K562 (cell line): Measurements from ENCODE around the gene GAB2. TPM values are rescaled to one million over a fixed set of nuclear protein-coding genes. Genes with fewer than 3 reads are reported as not detected.

ENCODE experiments used
- CBFA2T2 ChIP-seq: fragments of 450-650 bp; conservative IDR thresholded peaks from 2 replicates; pipeline ENCODE4 v1.6.1; 2017; ENCODE audit warnings: mild to moderate bottlenecking
- CC2D1A ChIP-seq: fragments of 450-650 bp; IDR thresholded peaks from 2 replicates; pipeline ENCODE4 v1.6.1; 2017; ENCODE audit warnings: mild to moderate bottlenecking
- CXXC5 ChIP-seq: fragments of 250-450 bp; sonication (Bioruptor Pico); IDR thresholded peaks from 2 replicates; pipeline ENCODE4 v1.8.0; 2022; ENCODE audit warnings: inconsistent platforms, mild to moderate bottlenecking, moderate library complexity
- DPF2 ChIP-seq: fragments of 450-650 bp; IDR thresholded peaks from 2 replicates; pipeline ENCODE4 v1.6.1; 2016
- ESRRA ChIP-seq: fragments of 450-650 bp; IDR thresholded peaks from 2 replicates; pipeline ENCODE4 v1.6.1; 2014; ENCODE audit warnings: low read depth, mild to moderate bottlenecking, moderate library complexity, borderline replicate concordance
- HNRNPUL1 ChIP-seq: fragments of 200-400 bp; formaldehyde crosslinking; IDR thresholded peaks from 2 replicates; pipeline ENCODE4 v1.6.1; 2017; ENCODE audit warnings: low read length
- KDM1A ChIP-seq, 2 experiments: fragments of 450-650 bp; IDR thresholded peaks; 2 replicates each; pipeline ENCODE4 v1.6.1; 2016; ENCODE audit warnings: mild to moderate bottlenecking in 2 of 2
- L3MBTL2 ChIP-seq: fragments of 450-650 bp; IDR thresholded peaks from 2 replicates; pipeline ENCODE4 v1.6.1; 2016; ENCODE audit warnings: mild to moderate bottlenecking, moderate library complexity
- MCM2 ChIP-seq: fragments of 450-650 bp; IDR thresholded peaks from 2 replicates; pipeline ENCODE4 v1.6.1; 2017; ENCODE audit warnings: low read depth, mild to moderate bottlenecking
- MECOM ChIP-seq: fragments of 250-450 bp; sonication (Bioruptor Pico); IDR thresholded peaks from 2 replicates; pipeline ENCODE4 v1.8.0; 2022; ENCODE audit warnings: inconsistent platforms
- MTA2 ChIP-seq: fragments of 450-650 bp; IDR thresholded peaks from 2 replicates; pipeline ENCODE4 v1.6.1; 2016; ENCODE audit warnings: low read depth
- MYC ChIP-seq, 2 experiments: fragments of 250-450 bp in 1 of 2; sonication (Bioruptor Pico) in 1 of 2; IDR thresholded peaks; 2 replicates each; pipeline versions ENCODE4 v1.5.1 to v1.6.1; 2012 to 2021; ENCODE audit warnings: low read depth in 2 of 2, borderline replicate concordance in 1 of 2, improper control_type of control experiment in 1 of 2, low read length in 1 of 2, mild to moderate bottlenecking in 1 of 2, moderate library complexity in 1 of 2
- NCOR1 ChIP-seq: fragments of 450-650 bp; IDR thresholded peaks from 2 replicates; pipeline ENCODE4 v1.6.1; 2016; ENCODE audit warnings: mild to moderate bottlenecking, moderate library complexity
- NFIX ChIP-seq: fragments of 250-450 bp; sonication (Bioruptor Pico); IDR thresholded peaks from 2 replicates; pipeline ENCODE4 v1.4.0; 2020; ENCODE audit warnings: low read depth, mild to moderate bottlenecking, moderate library complexity
- NFRKB ChIP-seq: fragments of 450-650 bp; IDR thresholded peaks from 2 replicates; pipeline ENCODE4 v1.6.1; 2016; ENCODE audit warnings: low read depth
- POLR3A ChIP-seq: IDR thresholded peaks from 2 replicates; pipeline ENCODE4 v1.6.1; 2011; ENCODE audit warnings: borderline replicate concordance, mild to moderate bottlenecking, moderate library complexity; ENCODE audit not compliant: insufficient read length, insufficient read depth; ENCODE audit errors: extremely low read depth
- RAD51 ChIP-seq: fragments of 450-650 bp; IDR thresholded peaks from 2 replicates; pipeline ENCODE4 v1.7.1; 2016; ENCODE audit warnings: low read depth, mild to moderate bottlenecking, borderline replicate concordance
- SOX6 ChIP-seq: fragments of 450-650 bp; IDR thresholded peaks from 2 replicates; pipeline ENCODE4 v1.6.1; 2014; ENCODE audit warnings: mild to moderate bottlenecking
- ZBED1 ChIP-seq: IDR thresholded peaks from 2 replicates; pipeline ENCODE4 v1.6.1; 2014
- ZNF431 ChIP-seq: sonication (generic); formaldehyde crosslinking; IDR thresholded peaks from 2 replicates; pipeline ENCODE4 v1.8.0; 2022; ENCODE audit warnings: mild to moderate bottlenecking, missing genetic modification reagents
- polyA plus RNA-seq, 8 experiments: library from polyadenylated mRNA; depleted of rRNA in 4 of 8; stranded (reverse) in 5 of 8; unstranded in 3 of 8; fragments of >200 nt; fragmentation: Nextera tagmentation in 2 of 8; fragmentation: Illumina TruSeq in 1 of 8; extraction: Ambion mirVana in 2 of 8; extraction: Trizol in 1 of 8; gene quantifications; 2 replicates each; pipeline versions ENCODE4 v1.2.1 to v1.2.3, GENCODE V29; 2011 to 2014; ENCODE audit warnings: inconsistent platforms in 1 of 8, missing spikeins in 1 of 8
- total RNA-seq, 7 experiments: library from RNA; depleted of rRNA in 6 of 7; stranded (reverse); fragments of >200 nt in 6 of 7; fragmentation: Illumina TruSeq in 2 of 7; extraction: Trizol in 2 of 7; gene quantifications; 2 replicates each; pipeline versions ENCODE4 v1.2.1 to v1.2.3, GENCODE V29; 2011 to 2021; ENCODE audit warnings: low replicate concordance in 1 of 7
- TF ChIP-seq, protein P1 (sequence below): IDR thresholded peaks from 2 replicates; pipeline ENCODE4 v1.6.1; 2016; ENCODE audit warnings: missing genetic modification characterization, missing compliant biosample characterization
- TF ChIP-seq, protein P2 (sequence below): sonication (generic); formaldehyde crosslinking; IDR thresholded peaks from 2 replicates; pipeline ENCODE4 v1.8.0; 2022; ENCODE audit warnings: mild to moderate bottlenecking, missing genetic modification reagents
- TF ChIP-seq, protein P3 (sequence below): sonication (generic); formaldehyde crosslinking; IDR thresholded peaks from 2 replicates; pipeline ENCODE4 v1.5.0; 2020; ENCODE audit warnings: missing genetic modification reagents
- TF ChIP-seq, protein P4 (sequence below): IDR thresholded peaks from 2 replicates; pipeline ENCODE4 v1.6.1; 2012; ENCODE audit warnings: low read depth, low read length, improper control_type of control experiment, borderline replicate concordance

The GAB2 gene
- total and polyA plus RNA-seq, 9 of the 15 experiments (the other 6 are each of a cell fraction or from before 2014, with no cell fraction given): 2.3 to 35.2 (median 16.1) TPM

DNA sequence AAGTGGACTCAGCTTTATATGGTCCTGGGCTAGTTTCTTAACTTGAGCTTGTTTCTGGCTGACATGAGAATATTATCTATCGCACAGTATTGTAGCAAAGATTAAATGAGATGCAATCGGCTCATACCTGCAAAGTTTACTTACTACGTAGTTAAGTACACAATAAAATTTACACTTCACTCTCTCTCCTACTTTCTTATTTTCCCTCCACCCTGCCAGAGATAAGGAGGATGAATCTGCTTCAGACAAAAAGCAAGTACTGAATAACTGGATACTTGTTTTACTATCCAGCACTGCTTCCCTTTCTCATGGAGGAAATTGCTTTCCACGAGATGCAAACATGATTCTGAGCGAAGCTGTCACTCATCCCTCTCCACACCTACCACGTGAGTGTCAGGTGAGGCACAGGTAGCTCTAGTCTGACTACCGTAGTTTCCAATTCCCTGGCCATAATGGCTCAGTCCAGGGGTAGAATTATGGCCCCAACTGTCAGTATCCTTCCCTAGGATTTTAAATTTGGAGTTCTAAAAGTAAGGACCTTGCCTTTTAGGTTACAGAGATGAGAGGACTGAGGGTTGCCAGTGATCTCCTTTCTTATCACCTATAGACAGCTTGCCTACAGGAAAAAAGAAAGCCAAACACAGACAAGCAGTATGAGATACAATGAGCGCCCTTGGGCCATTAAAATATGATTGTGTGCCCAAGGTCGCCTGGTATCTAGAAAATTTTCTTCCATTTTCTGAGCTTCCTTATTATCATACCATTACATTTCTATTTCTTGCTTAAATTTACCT is 39.8 kb downstream of the GAB2 start (continued):
- TF ChIP-seq, protein P1, sequence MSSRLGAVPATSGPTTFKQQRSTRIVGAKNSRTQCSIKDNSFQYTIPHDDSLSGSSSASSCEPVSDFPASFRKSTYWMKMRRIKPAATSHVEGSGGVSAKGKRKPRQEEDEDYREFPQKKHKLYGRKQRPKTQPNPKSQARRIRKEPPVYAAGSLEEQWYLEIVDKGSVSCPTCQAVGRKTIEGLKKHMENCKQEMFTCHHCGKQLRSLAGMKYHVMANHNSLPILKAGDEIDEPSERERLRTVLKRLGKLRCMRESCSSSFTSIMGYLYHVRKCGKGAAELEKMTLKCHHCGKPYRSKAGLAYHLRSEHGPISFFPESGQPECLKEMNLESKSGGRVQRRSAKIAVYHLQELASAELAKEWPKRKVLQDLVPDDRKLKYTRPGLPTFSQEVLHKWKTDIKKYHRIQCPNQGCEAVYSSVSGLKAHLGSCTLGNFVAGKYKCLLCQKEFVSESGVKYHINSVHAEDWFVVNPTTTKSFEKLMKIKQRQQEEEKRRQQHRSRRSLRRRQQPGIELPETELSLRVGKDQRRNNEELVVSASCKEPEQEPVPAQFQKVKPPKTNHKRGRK (tag): no peak
- 0 out of 2 replicates have a peak, but pooled peaks have one; percentile 41 for TF ChIP-seq CXXC5 (CRISPR knock-in tag)
- TF ChIP-seq, protein P2, sequence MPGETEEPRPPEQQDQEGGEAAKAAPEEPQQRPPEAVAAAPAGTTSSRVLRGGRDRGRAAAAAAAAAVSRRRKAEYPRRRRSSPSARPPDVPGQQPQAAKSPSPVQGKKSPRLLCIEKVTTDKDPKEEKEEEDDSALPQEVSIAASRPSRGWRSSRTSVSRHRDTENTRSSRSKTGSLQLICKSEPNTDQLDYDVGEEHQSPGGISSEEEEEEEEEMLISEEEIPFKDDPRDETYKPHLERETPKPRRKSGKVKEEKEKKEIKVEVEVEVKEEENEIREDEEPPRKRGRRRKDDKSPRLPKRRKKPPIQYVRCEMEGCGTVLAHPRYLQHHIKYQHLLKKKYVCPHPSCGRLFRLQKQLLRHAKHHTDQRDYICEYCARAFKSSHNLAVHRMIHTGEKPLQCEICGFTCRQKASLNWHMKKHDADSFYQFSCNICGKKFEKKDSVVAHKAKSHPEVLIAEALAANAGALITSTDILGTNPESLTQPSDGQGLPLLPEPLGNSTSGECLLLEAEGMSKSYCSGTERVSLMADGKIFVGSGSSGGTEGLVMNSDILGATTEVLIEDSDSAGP (CRISPR knock-in tag): no peak
- TF ChIP-seq DPF2: peak; percentile 71
- no peak for TF ChIP-seq HNRNPUL1
- peak; percentile 54; the same call in 1 of the 2 replicates for TF ChIP-seq MTA2
- TF ChIP-seq, protein P3, sequence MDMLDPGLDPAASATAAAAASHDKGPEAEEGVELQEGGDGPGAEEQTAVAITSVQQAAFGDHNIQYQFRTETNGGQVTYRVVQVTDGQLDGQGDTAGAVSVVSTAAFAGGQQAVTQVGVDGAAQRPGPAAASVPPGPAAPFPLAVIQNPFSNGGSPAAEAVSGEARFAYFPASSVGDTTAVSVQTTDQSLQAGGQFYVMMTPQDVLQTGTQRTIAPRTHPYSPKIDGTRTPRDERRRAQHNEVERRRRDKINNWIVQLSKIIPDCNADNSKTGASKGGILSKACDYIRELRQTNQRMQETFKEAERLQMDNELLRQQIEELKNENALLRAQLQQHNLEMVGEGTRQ: 0 out of 2 replicates have a peak, but pooled peaks have one; percentile 10
- peak; percentile 44; the same call in 1 of the 2 replicates for TF ChIP-seq MECOM (CRISPR knock-in tag)
- no peak for TF ChIP-seq MCM2
- TF ChIP-seq, protein P4, sequence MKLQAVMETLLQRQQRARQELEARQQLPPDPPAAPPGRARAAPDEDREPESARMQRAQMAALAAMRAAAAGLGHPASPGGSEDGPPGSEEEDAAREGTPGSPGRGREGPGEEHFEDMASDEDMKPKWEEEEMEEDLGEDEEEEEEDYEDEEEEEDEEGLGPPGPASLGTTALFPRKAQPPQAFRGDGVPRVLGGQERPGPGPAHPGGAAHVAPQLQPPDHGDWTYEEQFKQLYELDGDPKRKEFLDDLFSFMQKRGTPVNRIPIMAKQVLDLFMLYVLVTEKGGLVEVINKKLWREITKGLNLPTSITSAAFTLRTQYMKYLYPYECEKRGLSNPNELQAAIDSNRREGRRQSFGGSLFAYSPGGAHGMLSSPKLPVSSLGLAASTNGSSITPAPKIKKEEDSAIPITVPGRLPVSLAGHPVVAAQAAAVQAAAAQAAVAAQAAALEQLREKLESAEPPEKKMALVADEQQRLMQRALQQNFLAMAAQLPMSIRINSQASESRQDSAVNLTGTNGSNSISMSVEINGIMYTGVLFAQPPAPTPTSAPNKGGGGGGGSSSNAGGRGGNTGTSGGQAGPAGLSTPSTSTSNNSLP: peak; percentile 47; the same call in 1 of the 2 replicates
- peak; percentile 58 for TF ChIP-seq NCOR1
- peak; percentile 40; the same call in 1 of the 2 replicates for TF ChIP-seq L3MBTL2
- peak; percentile 41 for TF ChIP-seq SOX6
- no peak for TF ChIP-seq ZNF431 (CRISPR knock-in tag)
- TF ChIP-seq CBFA2T2: peak; percentile 67
- TF ChIP-seq CC2D1A: no peak
- no peak for TF ChIP-seq POLR3A
- TF ChIP-seq RAD51: peak; percentile 29; the same call in 1 of the 2 replicates
- no peak for TF ChIP-seq NFRKB
- TF ChIP-seq MYC (IDR thresholded peaks at IDR 0.05; ENCODE audit: low read depth, low read length): peak; percentile 26; the same call in 1 of the 2 replicates
- TF ChIP-seq MYC (CRISPR knock-in tag; IDR thresholded peaks at IDR 0.05; ENCODE audit: borderline replicate concordance, low read depth): no peak
- TF ChIP-seq KDM1A (IDR thresholded peaks at IDR 0.05): peak; percentile 42 to 44; a peak in 1 of 4 replicates
- TF ChIP-seq ESRRA: peak; percentile 43; the same call in 1 of the 2 replicates
- TF ChIP-seq ZBED1: no peak
- no peak for TF ChIP-seq NFIX
